ENCODE results near the gene C1orf210. TPM values are rescaled to one million over a fixed set of nuclear protein-coding genes. Genes with fewer than 3 reads are reported as not detected.

C1orf210 gene
- total RNA-seq, 2 experiments from 2014 or later: not detected

- intact Hi-C loops (cut with micrococcal nuclease): no loop called here
- ATAC-seq: no peak
- Mint-ChIP-seq H3K4me1 (ENCODE audit: low read depth) (no peaks in the 10 kb centered on the region), H3K36me3 (ENCODE audit: low read depth) (no peaks in the 10 kb centered on the region), H3K27me3 (no peaks in the 10 kb centered on the region), H3K27ac (no peak overlapping the region), H3K9me3 (no peaks in the 10 kb centered on the region), H3K4me3 (no peak overlapping the region)
- ChIA-PET POLR2A (no interaction called here), CTCF (interaction anchor here (4.3 kb wide), 1 partner anchor 183 kb away, joined by 35 read pairs; no protein-coding TSS in a partner anchor)
- no peak for TF ChIP-seq CTCF (IDR thresholded peaks at IDR 0.05)
- no peak for DNase-seq
These were observed 53.3 kb downstream of the C1orf210 start for GRCh38 chr1:43232074-43232473.

Other genes with a start within 250 kb of the C1orf210 start
- 100 to 1,000 TPM; 115 TPM for gene EBNA1BP2, start 113.3 kb downstream of the C1orf210 start, total RNA-seq
- under 1 TPM; 0.18 to 0.23 TPM for gene CFAP57, start 113.3 kb downstream of the C1orf210 start, total RNA-seq
- under 1 TPM in 1 of 2 experiments, not detected in 1; 0.81 TPM for gene TMEM125, start 15.6 kb downstream of the C1orf210 start, total RNA-seq
- gene TIE1, start 15.4 kb upstream of the C1orf210 start, total RNA-seq: under 1 TPM in 1 of 2 experiments, not detected in 1; 0.25 TPM
- not detected for gene MPL, start 52.2 kb upstream of the C1orf210 start, total RNA-seq
- 100 to 1,000 TPM; 160 to 167 TPM for gene CDC20, start 73.4 kb upstream of the C1orf210 start, total RNA-seq
- 10 to 100 TPM; 45.4 to 49.2 TPM for gene ELOVL1, start 82.4 kb upstream of the C1orf210 start, total RNA-seq
- gene MED8, start 104.2 kb upstream of the C1orf210 start, total RNA-seq: 10 to 100 TPM; 33.5 to 34.5 TPM
- 10 to 100 TPM; 30.1 to 33.3 TPM for gene SZT2, start 104.3 kb upstream of the C1orf210 start, total RNA-seq
- gene HYI, start 168.3 kb upstream of the C1orf210 start, total RNA-seq: 1 to 10 TPM; 4.1 to 5.6 TPM
- 1 to 10 TPM; 3.8 to 4.5 TPM for gene PTPRF, start 245.3 kb upstream of the C1orf210 start, total RNA-seq